OCI-M2 (cell line): Measurements from ENCODE around the gene MYF6.

Source experiments
- DNase-seq: peaks from one replicate; lab custom pipeline; 2025; ENCODE audit not compliant: unreplicated experiment; lab: John Stamatoyannopoulos, UW

MYF6 gene

DNA sequence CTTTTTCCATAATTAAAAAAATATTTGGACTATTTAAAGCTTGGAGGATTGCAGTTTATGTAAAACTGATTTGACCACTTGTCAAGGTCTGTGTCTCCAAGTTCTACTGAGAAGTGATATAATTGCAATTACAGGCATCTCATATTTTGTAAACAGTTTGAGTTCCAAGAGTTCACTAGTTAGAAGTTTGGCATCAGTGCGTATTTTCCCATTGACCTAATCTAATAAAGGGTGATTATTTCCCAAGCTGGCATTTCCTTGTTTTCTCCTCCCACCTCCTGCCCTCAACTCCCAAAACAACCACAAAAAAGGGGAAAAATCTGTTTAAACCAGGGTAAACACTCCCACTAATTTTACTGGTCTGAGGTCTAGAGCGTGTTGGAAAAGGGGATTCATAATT, 3.0 kb upstream of the MYF6 start:
- no peak for DNase-seq

DNA sequence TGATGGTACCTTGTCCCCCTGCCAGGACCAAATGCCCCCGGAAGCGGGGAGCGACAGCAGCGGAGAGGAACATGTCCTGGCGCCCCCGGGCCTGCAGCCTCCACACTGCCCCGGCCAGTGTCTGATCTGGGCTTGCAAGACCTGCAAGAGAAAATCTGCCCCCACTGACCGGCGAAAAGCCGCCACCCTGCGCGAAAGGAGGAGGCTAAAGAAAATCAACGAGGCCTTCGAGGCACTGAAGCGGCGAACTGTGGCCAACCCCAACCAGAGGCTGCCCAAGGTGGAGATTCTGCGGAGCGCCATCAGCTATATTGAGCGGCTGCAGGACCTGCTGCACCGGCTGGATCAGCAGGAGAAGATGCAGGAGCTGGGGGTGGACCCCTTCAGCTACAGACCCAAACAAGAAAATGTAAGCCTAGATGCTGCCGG, 410 bp downstream of the MYF6 start:
- no peak for DNase-seq

DNA sequence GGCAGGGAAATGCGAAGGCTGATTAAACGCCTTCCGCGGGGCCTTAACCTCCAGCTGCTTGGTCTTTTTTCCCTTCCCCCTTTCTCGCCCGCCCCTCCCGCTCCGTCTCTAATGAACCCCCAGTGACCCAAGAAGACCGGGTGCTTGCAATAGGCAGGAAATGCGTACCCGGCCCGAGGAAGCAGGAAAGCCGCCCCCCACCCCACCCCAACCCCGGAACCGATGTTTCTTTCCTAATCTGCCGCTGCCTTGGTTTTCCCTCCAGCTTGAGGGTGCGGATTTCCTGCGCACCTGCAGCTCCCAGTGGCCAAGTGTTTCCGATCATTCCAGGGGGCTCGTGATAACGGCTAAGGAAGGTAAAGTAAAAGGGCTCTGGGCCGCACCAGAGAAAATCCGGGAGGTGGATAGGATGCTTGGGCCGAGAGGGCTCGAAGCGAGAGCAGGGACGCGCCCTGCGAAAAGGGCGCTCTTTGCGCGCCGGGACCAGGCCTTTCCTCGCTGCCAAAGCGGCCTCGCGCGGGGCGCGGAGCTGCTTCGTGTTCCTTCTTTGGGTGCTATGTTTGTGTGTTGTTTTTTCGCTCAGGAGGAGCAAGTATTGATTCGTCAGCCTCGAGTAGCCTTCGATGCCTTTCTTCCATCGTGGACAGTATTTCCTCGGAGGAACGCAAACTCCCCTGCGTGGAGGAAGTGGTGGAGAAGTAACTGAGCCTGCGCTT, 983 bp downstream of the MYF6 start:
- no peak for DNase-seq

DNA sequence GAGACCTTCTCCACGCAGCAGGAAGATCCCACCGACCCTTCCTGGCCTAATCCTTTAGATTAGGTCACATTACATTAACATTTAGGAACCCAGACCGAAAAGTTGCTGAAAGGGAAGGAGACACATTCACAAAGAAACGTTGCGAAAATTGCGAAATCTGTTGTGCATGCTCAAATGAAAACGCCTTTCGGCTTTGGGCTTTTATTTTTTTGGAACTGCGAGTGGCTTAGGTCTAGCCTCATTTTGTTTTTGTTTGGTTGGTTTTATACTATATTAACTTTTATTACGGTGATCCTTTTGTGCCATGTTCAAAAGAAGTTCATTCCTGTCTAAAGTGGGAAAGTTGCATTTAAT, 1.5 kb downstream of the MYF6 start:
- DNase-seq, result no peak

DNA sequence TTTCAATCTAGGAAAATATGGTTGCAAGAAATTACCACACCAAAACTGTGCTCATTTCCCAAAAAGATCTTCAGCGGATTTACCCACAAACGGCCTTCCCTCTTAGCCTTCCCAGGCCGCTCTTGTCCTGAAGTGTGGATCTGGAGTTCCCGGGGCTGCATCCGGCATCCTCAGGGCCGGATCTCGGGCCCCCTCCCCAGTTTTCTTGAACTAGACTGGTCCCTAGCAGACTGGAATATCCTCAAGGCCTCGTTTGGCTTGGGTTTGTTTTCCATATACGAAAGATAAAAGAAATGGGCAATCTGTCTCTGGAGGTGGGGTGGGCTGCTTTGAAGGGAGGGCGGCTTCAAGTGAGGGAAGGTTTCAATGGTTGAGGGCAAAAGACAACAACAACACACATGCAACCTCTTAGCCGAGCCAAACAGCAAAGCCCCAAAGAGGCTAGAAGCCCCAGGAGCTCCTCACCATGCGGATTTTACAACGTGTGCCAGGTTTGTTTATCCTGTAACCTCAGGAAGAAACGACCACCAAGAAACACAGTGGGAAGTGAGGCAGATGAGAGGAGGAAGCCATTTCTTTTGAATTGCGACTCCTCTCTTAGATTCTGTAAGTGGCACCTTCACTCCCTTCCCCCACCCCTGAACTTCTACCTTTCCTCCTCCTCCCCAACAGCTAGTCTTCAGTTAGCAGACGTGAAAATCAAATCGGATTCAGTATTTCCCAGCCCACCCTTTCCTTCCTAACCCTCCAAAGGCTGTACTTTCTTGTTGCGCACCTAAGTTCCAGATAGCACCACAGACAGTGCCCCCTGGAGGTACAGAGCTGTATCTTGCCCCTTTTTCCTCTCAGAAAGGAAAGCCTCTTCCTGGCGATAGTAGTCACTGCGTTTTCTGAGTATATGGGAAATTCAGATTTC, 2.6 kb downstream of the MYF6 start:
- no peak for DNase-seq

DNA sequence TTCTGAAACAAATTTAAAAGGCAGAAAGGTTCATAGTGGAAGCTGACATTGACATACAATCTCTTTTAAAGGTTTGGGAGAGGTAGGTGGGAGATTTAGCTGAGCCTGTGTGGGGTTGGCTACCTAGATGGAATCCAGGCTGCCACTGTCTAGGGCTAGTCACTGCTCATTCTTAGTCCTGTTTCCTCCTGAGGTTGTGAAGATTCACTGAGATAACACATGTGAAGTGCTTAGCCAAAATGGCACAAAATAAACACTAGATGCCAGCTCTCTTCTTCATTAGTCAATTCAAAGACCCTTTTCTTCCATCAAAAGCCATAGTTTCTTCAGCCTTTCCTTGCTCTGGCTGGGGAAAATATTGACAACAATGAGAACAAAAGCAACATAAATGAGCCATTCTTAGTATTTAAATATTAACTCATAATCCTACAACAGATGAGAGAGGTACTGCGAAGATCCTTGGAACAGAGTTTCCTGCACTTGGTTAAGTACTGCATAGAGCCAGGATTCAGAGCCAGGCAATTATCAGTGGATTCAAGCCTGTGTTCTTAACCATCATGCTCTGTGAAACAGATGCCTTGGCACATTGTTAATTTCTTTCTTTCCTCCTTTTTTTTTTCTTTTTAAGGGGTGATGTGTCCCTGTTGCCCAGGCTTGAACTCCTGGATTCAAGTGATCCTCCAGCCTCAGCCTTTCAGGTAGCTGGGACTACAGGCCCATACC, 3.5 kb downstream of the MYF6 start:
- no peak for DNase-seq

DNA sequence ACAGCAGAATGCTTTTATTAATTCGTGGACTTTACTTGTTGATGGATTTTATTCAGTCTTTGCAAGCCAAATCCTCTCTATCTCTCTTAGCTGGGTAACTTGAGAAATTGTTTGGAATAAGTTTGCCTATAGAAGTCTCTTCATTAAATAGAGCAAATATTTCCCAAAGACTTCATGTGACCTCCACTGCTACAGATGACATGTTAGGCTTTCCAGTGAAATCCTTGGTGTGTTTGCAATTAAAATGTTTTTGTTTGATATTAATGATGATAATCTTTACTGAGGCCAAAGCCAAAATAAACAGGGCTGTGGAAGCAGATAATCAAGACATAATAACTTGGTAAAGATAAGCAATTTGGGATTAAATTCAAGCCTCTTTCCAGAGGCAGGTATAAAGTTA, 4.4 kb downstream of the MYF6 start:
- DNase-seq, result no peak

DNA sequence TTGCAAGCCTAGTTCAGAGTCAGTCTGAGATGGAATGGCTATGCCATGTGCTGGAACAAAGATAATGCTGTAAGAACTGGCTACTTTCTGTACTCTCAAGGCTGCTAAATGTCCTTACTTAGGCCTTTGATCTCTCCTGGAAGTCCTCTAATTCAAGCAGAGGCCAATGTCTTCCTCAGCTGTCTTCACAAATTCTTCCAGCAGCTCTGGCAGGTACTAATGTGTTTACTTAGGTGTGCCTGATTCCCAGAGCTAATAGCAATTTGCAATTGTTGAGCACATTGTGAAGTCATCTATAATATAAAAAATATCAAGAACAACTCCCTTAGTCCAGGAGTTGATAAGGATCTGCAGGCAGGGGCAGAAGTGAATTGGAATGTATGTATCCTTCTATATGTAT, 5.4 kb downstream of the MYF6 start:
- no peak for DNase-seq

DNA sequence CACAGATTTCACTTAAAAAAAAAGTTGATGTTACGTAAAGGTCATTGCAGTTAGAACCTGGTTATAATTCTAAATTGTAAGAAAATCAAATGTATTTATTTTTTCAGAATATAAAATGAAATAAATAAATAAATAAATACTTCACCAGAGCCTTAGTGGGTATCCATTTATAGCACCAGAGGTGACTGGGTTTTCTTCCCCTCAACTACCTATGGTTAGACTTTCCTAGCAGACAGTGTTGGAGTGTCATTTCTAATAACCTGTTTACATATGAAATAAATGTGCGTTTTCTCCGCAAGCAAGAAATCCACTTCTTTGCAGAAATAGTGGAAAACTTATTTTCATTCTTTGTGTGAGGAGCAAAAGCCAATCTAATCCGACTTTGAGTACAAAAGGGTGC, 6.0 kb downstream of the MYF6 start:
- DNase-seq, result no peak

DNA sequence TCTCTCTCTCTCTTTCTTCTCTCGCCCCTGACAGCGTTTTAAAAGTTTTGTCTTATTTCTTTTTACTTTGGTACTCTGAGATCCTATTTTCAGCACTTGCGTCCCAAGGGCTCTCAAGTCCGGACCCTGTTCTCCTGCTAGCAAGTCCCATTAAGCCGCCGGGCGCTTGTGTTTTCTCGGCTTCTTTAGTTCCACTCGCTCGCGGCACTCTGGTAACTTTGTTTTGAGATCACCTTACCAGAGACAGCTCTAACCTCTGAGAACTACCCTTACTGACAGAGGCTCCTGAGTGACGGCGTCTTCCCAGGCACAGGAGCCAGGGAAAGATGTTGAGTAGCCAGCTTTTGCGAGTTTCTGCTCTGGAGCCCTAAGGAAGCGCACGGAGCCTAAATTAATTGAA, 6.6 kb downstream of the MYF6 start:
- DNase-seq, result no peak

DNA sequence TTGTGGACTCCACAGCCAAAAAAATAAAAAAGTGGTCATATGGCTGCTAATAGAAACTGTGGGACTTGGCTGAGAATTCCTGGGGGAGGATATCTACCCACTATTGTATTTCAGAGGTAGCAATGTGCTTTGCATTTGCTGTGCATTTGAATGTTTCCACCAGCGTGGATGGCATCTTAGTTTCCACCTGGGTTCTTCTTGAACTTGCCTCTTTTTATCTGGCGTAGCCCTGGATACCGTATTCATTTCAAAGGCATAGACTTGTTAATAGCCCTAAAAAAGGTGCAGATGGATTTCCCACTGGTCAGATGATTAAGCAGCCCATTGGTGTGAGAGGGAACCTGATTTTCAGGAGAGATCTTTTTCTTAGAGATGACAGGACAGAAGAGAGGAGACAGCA, 7.4 kb downstream of the MYF6 start:
- DNase-seq, result no peak

DNA sequence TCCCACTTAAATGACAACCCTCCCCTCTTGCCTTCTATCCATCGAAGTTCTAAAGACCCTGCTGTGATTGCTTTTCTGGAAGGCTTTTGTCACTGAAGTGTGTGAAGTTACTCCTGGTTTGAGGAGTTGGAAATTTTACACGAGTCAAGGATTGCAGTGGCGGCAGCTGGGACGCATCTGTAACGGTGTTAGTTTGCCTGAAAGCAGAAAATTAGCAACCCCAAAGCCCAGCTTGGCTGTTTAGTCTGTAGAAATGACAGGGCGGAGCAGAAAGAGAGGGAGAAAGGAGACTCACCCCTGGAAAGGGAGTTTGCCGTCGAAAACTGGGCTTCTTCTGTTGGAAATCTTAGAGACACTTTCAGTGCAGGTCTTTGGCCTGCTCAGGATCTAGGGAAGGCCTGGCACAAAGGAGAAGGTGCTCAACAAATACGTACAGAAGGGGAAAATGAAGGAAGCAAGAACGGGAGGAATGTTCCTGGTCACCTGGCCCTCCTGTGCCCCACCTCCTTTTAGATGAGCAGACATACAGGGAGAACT, 8.3 kb downstream of the MYF6 start:
- DNase-seq, result no peak

DNA sequence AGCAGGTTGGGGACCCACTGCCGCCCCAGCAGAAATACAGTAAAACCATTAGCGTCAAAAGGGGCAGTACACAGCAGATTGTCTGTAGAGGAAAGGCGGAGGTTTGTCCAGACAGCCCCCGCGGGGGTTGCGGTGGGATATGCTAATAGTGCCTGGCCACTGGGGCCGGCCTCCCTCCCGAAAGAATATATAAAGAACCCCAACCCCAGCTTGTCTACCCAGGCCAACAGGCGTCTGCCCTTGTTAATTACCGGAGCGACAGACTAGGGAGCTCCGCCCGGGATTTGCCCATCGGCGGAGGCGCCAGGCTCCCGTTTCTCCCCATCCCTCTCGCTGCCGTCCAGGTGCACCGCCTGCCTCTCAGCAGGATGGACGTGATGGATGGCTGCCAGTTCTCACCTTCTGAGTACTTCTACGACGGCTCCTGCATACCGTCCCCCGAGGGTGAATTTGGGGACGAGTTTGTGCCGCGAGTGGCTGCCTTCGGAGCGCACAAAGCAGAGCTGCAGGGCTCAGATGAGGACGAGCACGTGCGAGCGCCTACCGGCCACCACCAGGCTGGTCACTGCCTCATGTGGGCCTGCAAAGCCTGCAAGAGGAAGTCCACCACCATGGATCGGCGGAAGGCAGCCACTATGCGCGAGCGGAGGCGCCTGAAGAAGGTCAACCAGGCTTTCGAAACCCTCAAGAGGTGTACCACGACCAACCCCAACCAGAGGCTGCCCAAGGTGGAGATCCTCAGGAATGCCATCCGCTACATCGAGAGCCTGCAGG, 9.4 kb downstream of the MYF6 start, which contains the start of gene MYF5:
MYF5 (plus strand) TSS at position 217 of the 774 bp plus-strand sequence; CDS start at position 369, 152 bp downstream.
- DNase-seq, result no peak

DNA sequence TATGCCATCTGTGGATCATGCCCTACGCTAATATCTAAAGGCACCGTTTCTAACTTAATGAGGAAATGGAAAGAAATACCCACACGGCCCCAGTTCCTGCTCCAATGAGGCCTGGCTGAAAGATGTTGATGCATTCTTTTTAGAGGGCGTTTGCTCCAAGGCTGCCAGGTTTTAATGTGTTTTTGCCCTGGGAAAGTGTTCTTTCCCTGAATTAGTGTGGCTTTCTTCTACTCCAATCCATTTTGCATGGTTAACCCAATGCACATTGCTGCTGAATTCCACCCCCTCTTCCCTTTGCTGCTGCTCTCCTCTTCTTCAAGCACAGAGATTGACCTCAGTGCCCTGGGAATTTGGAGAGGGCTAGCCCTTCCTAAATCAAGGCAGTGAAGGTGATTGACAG, 10.4 kb downstream of the MYF6 start:
- no peak for DNase-seq

DNA sequence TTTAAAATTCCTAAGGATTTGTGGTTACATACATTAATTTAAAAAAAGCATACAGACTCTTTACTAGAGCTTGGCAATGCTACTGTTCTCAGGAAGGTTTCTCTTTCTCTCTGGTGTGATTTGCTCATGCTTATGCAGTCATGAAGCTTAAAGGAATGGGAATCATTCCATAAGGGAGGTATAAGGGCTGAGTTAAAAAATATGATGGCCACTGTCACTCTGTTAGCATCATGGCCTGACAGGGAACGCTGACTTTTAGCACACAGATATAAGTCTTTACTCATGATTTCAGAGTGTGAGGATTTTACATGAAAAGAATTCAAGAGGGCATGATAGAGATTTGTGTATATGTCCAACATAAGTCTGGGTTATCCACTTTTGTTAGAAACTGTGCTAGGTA, 13.1 kb downstream of the MYF6 start:
- no peak for DNase-seq

DNA sequence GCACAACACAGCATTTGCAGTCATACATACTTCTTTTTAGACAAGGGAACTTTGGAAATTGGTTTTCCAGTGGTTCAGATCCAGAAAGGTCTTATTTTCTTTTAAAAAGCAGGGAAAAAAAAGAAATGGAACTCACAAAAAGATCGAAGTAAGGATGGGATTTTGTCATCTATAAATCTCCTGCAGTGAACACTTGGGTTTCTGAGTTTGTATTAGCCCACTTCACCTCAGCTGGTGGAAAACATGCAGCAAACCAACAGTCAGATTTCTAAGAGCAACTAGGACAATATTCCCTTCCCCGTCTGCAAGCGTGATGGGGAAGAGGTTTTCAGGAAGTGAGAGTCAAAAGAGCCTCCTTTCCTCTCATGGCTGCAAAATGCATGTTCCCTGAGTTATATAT, 13.9 kb downstream of the MYF6 start:
- DNase-seq, result no peak

DNA sequence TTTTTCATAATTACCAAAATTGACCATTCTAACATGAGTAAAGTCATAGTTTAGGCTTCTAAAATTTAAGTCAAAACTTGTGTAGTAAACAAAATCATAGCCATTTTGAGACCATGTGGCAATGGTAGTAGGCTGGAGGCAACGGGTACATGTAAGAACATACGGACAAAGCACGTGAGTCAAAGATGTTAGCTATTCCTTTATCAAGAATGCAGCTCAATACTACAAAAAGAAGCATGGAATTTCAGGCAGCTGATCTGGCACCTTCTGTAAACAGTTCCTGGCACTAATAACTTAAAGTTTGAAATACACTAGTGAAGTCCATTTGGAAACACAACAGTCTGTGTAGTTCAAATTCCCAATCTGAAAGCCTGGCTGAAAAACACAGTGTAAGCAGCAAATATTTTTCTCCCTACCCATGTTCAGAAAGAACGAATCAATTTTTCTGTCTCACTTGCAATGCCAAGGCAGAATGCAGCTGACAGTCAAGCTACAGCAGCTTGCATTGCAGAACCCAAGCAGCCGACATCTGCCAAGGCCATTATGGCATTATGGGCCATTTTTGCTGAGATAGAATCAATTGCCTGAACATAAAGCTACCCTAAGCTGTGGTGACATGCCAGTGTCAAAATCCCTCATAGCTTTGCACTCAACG, 38.5 kb downstream of the MYF6 start:
- no peak for DNase-seq

DNA sequence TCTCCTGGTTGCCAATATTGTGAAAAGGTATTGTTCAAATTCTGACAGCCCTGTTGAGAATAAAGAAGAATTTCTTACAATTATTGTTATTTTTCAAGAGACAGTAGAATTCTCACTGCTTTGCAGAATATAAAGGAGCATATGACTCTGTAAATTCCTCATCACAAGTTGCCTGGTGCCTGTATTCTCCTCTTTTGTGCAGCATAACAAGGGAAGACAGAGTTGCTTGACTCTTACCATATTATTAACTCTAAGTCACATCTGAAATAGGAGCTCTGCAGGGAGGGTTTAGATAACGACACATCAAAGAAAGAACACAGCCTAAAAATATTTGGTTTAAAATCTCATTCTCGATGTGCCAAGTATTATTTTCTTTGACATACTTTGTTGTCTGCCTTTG, 40.4 kb downstream of the MYF6 start:
- no peak for DNase-seq

DNA sequence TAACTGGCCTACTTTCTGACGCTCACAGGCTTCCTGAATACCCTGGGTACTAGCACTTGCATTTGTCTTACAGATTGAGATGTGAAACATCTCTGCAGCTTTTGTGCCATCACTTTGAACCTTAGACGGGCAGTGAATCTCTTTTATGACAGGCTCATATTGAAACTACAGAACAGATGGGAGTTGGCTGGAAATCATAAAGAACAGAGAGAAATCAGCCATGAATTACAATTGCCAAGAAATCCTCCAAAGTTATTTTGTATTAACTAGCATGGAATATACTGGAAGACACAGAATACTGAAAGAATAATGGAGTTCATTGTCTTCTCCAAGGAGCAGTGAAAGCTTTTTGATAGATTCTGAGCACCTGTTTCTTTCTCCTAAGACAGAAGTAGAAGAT, 42.0 kb downstream of the MYF6 start:
- DNase-seq, result no peak

DNA sequence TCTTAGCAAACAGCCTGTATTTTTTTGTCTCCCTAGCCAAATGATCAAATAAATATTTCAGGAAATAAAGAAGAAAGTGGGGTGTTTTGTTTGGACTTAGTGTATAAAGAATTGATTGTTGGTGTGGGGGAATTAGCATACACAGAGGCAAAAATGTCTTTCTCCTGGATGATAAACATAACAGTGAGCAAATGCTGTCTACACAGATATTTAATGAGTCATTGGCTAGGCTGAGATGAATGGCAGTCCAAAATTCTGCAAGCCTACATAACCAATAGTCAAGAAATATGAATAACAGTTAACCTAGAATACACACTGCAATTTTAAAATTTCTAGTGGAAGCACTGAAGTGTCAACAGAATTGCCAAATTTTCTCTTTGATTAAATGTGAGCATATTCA, 45.0 kb downstream of the MYF6 start:
- no peak for DNase-seq
